Testis (tissue), 3 donors: ENCODE results near the gene SSTR4. TPM values are rescaled to one million over a fixed set of nuclear protein-coding genes. Genes with fewer than 3 reads are reported as not detected.

Source experiments
- DNase-seq: peaks from one replicate; pipeline ENCODE4 v3.0.0-alpha.2; 2019
- H3K27ac ChIP-seq, 2 donors: fragments of 200-600 bp; sonication (generic); one replicate each; pipeline ENCODE4 v1.5.1; 2019
- H3K27me3 ChIP-seq: fragments of 200-600 bp; sonication (generic); one replicate; pipeline ENCODE4 v1.5.1; 2019
- H3K36me3 ChIP-seq: fragments of 200-600 bp; sonication (generic); one replicate; pipeline ENCODE4 v1.5.1; 2017; ENCODE audit warnings: low read depth; ENCODE audit errors: missing control alignments
- H3K4me1 ChIP-seq: fragments of 200-600 bp; sonication (generic); one replicate; pipeline ENCODE4 v1.5.1; 2019
- H3K4me3 ChIP-seq, 2 donors: fragments of 200-600 bp; sonication (generic); one replicate each; pipeline ENCODE4 v1.5.1; 2017 to 2019
- H3K9me3 ChIP-seq: fragments of 200-600 bp; sonication (generic); one replicate; pipeline ENCODE4 v1.5.1; 2017
- CTCF ChIP-seq, 3 experiments: fragments of 450-650 bp in 2 of 3; fragments of 200-600 bp in 1 of 3; sonication (generic) in 1 of 3; IDR thresholded peaks; one replicate each; pipeline ENCODE4 v1.5.1; 2016 to 2019; ENCODE audit warnings: antibody characterized with exemption in 3 of 3, mild to moderate bottlenecking in 2 of 3, moderate library complexity in 1 of 3
- POLR2A ChIP-seq: fragments of 450-650 bp; IDR thresholded peaks from one replicate; pipeline ENCODE4 v1.6.1; 2017; ENCODE audit warnings: antibody characterized with exemption, mild to moderate bottlenecking, moderate library complexity
- WGBS, 2 donors: methylation state at CpG; one replicate each; pipeline ENCODE4 v1.1.5; 2018; 5-methylcytosine and 5-hydroxymethylcytosine counted together
- intact Hi-C: fragments of 100-400 bp; cut with DNase I; formaldehyde crosslinking; loops from one replicate; pipeline ENCODE4 v1.15.1; 2023; ENCODE audit warnings: low total_unique reads
- polyA plus RNA-seq: library from polyadenylated mRNA; stranded (reverse); fragments of 350-450 nt; fragmentation: Illumina TruSeq; extraction: RNeasy Lipid Tissue Mini Kit (QIAGEN cat#74804); gene quantifications from one replicate; pipeline ENCODE4 v1.2.3, GENCODE V29; 2014; ENCODE audit warnings: low read depth, low replicate concordance; ENCODE audit not compliant: insufficient read depth
- total RNA-seq, 2 donors: library from RNA; depleted of rRNA; stranded (reverse); fragments of >200 nt; gene quantifications; one replicate each; pipeline ENCODE4 v1.2.3, GENCODE V29; 2016

SSTR4 gene
- total and polyA plus RNA-seq, 3 donors from 2014 or later: 0.55 TPM; not detected in 2

DNA sequence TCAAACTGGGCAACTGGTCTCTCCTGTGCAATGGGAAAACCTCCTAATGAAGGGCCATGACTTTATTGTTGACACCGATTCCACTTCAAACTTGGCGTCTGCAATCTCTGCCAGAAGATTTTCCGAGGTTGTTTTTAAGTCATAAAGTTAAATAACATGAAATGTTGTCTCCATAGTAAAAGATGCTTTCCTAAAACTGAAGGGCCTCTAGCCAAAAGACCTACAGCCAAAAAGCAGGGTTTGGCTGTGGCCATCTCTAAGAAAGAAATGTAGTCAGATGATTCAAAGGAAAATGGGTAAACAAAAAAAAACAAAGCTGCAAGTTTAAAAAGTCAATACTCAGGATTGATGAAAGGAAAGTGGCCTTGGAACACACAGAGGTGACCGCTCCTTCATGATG, 36.9 kb downstream of the SSTR4 start:
- no peaks in the 10 kb centered on the region for H3K36me3 ChIP-seq
- H3K9me3 ChIP-seq: no peaks in the 10 kb centered on the region
- intact Hi-C loops: no loop called here
- H3K4me3 ChIP-seq: no peak overlapping the region
- H3K27me3 ChIP-seq: no peaks in the 10 kb centered on the region
- WGBS, 2 donors: 76 to 80% methylated on average over 4 of the region's 4 CpGs
- no peak overlapping the region for H3K27ac ChIP-seq
- TF ChIP-seq CTCF (IDR thresholded peaks at IDR 0.05) (no peak), POLR2A (no peak)
- H3K4me1 ChIP-seq: no peaks in the 10 kb centered on the region
- DNase-seq: no peak

- Histone ChIP-seq H3K27ac (no peak overlapping the region), H3K9me3 (no peaks in the 10 kb centered on the region), H3K27me3 (no peaks in the 10 kb centered on the region), H3K4me3 (no peak overlapping the region), H3K4me1 (no peaks in the 10 kb centered on the region), H3K36me3 (no peaks in the 10 kb centered on the region)
- TF ChIP-seq CTCF (IDR thresholded peaks at IDR 0.05): no peak
- intact Hi-C loops: no loop called here
- 86 to 91% methylated on average over 11 of the region's 11 CpGs for WGBS, 2 donors
- no peak for DNase-seq
Measured at GRCh38 chr20:23072892-23073586, 37.9 kb downstream of the SSTR4 start.

GRCh38 chr20:23074052-23074451, 38.9 kb downstream of the SSTR4 start:
- Histone ChIP-seq H3K27ac (no peak overlapping the region), H3K27me3 (no peaks in the 10 kb centered on the region), H3K4me1 (no peaks in the 10 kb centered on the region), H3K4me3 (no peak overlapping the region), H3K9me3 (no peaks in the 10 kb centered on the region), H3K36me3 (no peaks in the 10 kb centered on the region)
- 96% methylated on average over 3 of the region's 3 CpGs for WGBS, 2 donors
- intact Hi-C loops: no loop called here
- DNase-seq: no peak
- TF ChIP-seq POLR2A (no peak), CTCF (IDR thresholded peaks at IDR 0.05) (no peak)

DNA sequence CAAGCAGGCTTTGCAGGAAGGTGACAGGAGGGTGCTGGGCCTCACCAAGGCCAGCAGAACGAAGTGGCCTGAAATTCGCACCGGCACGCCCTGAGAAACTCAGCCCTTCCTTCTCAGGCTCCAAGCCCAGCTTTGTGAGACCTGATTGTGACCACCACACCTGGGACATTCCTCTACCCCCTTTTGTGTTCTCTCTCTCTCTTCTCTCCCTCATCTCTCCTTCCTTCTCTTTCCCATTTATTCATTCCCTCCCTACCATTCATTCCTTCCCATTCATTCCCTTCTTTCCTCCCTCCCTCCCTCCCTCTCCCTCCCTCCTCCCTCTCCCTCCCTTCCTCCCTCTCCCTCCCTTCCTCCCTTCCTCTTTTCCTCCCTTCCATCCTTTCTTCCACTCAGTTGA, 42.2 kb downstream of the SSTR4 start:
- Histone ChIP-seq H3K4me3 (no peak overlapping the region), H3K27me3 (no peaks in the 10 kb centered on the region), H3K4me1 (peaks cover 6% of the 10 kb centered on the region), H3K9me3 (no peaks in the 10 kb centered on the region), H3K27ac (no peak overlapping the region), H3K36me3 (no peaks in the 10 kb centered on the region)
- no peak for DNase-seq
- TF ChIP-seq POLR2A: no peak
- TF ChIP-seq CTCF (IDR thresholded peaks at IDR 0.05): no peak
- 89 to 92% methylated on average over 4 of the region's 4 CpGs for WGBS, 2 donors
- intact Hi-C loops: no loop called here

- Histone ChIP-seq H3K36me3 (no peaks in the 10 kb centered on the region), H3K27ac (no peak overlapping the region), H3K4me1 (peaks cover 6% of the 10 kb centered on the region), H3K27me3 (no peaks in the 10 kb centered on the region), H3K9me3 (no peaks in the 10 kb centered on the region), H3K4me3 (no peak overlapping the region)
- intact Hi-C loops: no loop called here
- DNase-seq: no peak
- 68 to 75% methylated on average over 5 of the region's 5 CpGs for WGBS, 2 donors
- TF ChIP-seq POLR2A: no peak
- TF ChIP-seq CTCF (IDR thresholded peaks at IDR 0.05): no peak
Measured at GRCh38 chr20:23078351-23079015, 43.4 kb downstream of the SSTR4 start.
